ENCODE measurements around the gene YBX1.

- TF ChIP-seq TAF1 (IDR thresholded peaks at IDR 0.05; ENCODE audit: borderline replicate concordance, insufficient read depth, low read length): no peak
- TF ChIP-seq POLR2AphosphoS5 (IDR thresholded peaks at IDR 0.05; ENCODE audit: low read depth, low read length): no peak
- TF ChIP-seq REST (IDR thresholded peaks at IDR 0.05; ENCODE audit: insufficient read depth in 1 of 2, low read depth in 2 of 2, low read length in 2 of 2): no peak
Measured at GRCh38 chr1:42669936-42670335, 12.3 kb upstream of the YBX1 start.
